ENCODE measurements around the gene GBP2.

GBP2 gene

DNA sequence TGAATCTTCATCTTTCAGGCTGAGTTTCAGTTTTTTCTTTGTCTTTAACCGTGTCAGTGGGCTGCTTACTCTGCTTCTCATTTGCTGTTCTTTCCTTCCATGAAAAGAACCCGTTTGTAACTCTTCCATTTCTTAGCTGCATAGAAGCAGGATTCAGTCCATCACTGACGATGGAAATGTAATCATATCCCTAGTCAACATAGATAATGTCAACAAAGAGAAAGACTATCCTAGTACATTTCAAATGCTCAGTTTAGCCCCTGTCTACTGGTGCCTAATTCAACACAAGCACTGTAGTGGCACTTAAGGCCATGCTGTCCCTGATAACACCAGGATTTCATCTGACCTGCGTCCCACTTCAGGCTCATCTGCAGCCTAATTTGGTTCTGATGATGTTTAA, 61.3 kb downstream of the GBP2 start:
- DNase-seq: no peak

- no peak for DNase-seq
Observed at GRCh38 chr1:89063094-89063493, 62.8 kb downstream of the GBP2 start.

DNA sequence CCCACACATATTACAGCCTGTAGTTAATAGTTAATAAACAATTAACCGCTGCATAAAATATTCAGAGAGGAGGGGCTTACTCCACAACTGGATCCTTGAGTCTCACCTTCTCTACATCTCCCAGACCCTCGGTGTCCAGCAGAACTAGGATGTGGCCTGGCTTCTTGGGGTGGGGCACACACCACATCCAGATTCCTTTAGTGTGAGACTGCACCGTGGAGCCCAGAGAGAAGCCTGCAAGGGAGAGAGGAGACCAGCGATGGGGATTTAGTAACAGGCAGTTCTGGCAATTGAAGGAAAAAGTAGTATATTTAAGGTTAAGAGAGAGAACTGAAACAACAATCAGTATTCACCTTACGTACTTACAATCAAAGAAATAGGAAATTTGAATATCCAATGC, 65.8 kb downstream of the GBP2 start:
- DNase-seq: peak; percentile 22

All from NCI-H226 (cell line).